AG08396 (cell line): ENCODE data around the gene GUCA2A.

ENCODE experiments used
- DNase-seq: peaks from one replicate; pipeline ENCODE4 v3.0.0; 2012; ENCODE audit warnings: low spot score, mixed read lengths

GUCA2A gene

GRCh38 chr1:42176902-42177519 lies 12.5 kb upstream of the GUCA2A start:
- DNase-seq: peak; percentile 54

- no peak for DNase-seq
Observed at GRCh38 chr1:42175314-42176054, 10.9 kb upstream of the GUCA2A start.

- no peak for DNase-seq
Observed at GRCh38 chr1:42173961-42174735, 9.6 kb upstream of the GUCA2A start.

GRCh38 chr1:42173155-42173933 lies 8.8 kb upstream of the GUCA2A start:
- DNase-seq: peak; percentile 76

GRCh38 chr1:42172381-42173133 lies 8.0 kb upstream of the GUCA2A start:
- DNase-seq: no peak

- DNase-seq: no peak
Observed at GRCh38 chr1:42171679-42172266, 7.2 kb upstream of the GUCA2A start.

- no peak for DNase-seq
Observed at GRCh38 chr1:42170779-42171621, 6.5 kb upstream of the GUCA2A start.

- DNase-seq: no peak
Observed at GRCh38 chr1:42168763-42169162, 4.2 kb upstream of the GUCA2A start.

- DNase-seq: no peak
Observed at GRCh38 chr1:42168391-42168670, 3.8 kb upstream of the GUCA2A start.

GRCh38 chr1:42167611-42168390 lies 3.3 kb upstream of the GUCA2A start:
- DNase-seq: no peak

- no peak for DNase-seq
Observed at GRCh38 chr1:42165511-42166210, 1.1 kb upstream of the GUCA2A start.

- no peak for DNase-seq
Observed at GRCh38 chr1:42163536-42164503, 725 bp downstream of the GUCA2A start.

GRCh38 chr1:42163114-42163513 lies 1.4 kb downstream of the GUCA2A start:
- DNase-seq: no peak

- no peak for DNase-seq
Observed at GRCh38 chr1:42162181-42162580, 2.4 kb downstream of the GUCA2A start.

- no peak for DNase-seq
Observed at GRCh38 chr1:42158189-42158588, 6.4 kb downstream of the GUCA2A start.

GRCh38 chr1:42157667-42158066 lies 6.9 kb downstream of the GUCA2A start:
- DNase-seq: no peak

GRCh38 chr1:42155362-42155761 lies 9.2 kb downstream of the GUCA2A start:
- no peak for DNase-seq

GRCh38 chr1:42154685-42155084 lies 9.9 kb downstream of the GUCA2A start:
- DNase-seq: no peak
